ENCODE results near the gene SPOCK1. TPM values are rescaled to one million over a fixed set of nuclear protein-coding genes. Genes with fewer than 3 reads are reported as not detected.

The SPOCK1 gene
- total and polyA plus RNA-seq, 2 of the 13 experiments (the other 11 are each of a cell fraction or from before 2014, with no cell fraction given), result 0.18 to 0.29 TPM

DNA sequence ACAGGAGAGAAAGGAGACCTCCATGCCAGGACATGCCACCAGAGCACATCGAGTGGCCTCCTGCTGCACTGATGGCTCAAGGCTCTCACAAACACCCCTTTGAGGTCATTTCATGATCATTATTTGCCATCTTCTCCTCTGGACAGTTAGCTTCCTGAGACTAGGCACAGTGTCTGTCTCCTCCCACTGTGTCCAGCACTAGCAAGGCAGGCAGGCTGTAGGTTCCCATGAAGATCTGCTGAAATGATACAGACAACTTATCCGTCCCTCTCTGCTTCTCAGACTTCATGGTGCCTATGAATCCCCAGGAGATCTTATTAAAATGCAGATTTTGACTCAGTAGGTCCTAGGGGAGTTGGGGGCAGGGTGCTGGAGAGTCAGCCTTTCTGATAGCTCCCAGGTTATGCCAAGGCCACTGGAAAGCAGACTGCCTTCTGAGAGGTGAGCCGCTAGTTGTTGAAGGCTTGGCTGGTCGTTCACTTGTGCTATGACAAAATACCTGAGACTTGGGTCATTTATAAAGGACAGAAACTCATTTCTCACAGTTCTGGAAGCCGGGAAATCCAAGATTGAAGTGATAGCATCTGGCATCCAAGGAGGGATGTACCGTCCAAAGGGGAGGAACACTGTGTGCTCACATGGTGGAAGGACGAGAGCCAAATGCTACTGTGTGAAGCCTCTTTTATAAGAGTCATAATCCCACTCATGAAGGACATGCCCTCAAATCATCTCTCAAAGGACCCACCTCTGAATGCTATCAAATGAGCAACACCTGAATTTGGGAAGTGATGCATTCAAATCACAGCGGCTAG lies 183.4 kb downstream of the SPOCK1 start:
- FAIRE-seq, result no peak
- Histone ChIP-seq H3K36me3 (replicated peaks in 1 of 2; ENCODE audit: control insufficient read depth in 1 of 2, insufficient read depth in 2 of 2, low read length in 2 of 2) (no peaks in the 10 kb centered on the region), H3K9me3 (ENCODE audit: low read length) (no peaks in the 10 kb centered on the region), H3K4me1 (ENCODE audit: insufficient read depth, low read length) (no peaks in the 10 kb centered on the region), H3K9ac (ENCODE audit: insufficient read depth, low read depth, low read length) (no peak overlapping the region), H3K4me2 (ENCODE audit: low read depth, low read length) (no peak overlapping the region), H3K4me3 (replicated peaks in 1 of 3; ENCODE audit: insufficient read depth in 1 of 3, low read depth in 2 of 3, low read length in 3 of 3) (no peak overlapping the region), H4K20me1 (ENCODE audit: insufficient read depth, low read length) (no peaks in the 10 kb centered on the region), H3K27me3 (ENCODE audit: control insufficient read depth in 1 of 2, insufficient read depth in 2 of 2, low read length in 2 of 2) (0 out of 5 replicates have a peak, but pooled peaks cover 0 to 4% of the 10 kb centered on the region in 2 experiments), H3K79me2 (ENCODE audit: insufficient read depth, low read length) (no peaks in the 10 kb centered on the region), H3K27ac (ENCODE audit: extremely low read length, insufficient read depth, low read length) (no peak overlapping the region), H2AFZ (ENCODE audit: low read length) (no peak overlapping the region)
- POLR2A ChIA-PET, result no interaction called here
- CTCF ChIA-PET (ENCODE audit: low intra/inter-chr PET ratio, low total read pairs), result no interaction called here
- no peak for TF ChIP-seq NFE2 (CRISPR knock-in tag; IDR thresholded peaks at IDR 0.05)
- in situ Hi-C loops (cut with HindIII; ENCODE audit: extremely low pct_ligation_motif_present, low pct_unique_long_range_greater_than_20kb) (loop anchor here (10.0 kb wide), 1 partner anchor 179 kb away; the partner anchor contains the start of gene SPOCK1), intact Hi-C loops (cut with micrococcal nuclease; ENCODE audit: unreplicated experiment) (no loop called here)
- BruUV-seq (replicated peaks), result no TSS peak
- ATAC-seq, result no peak
- 16% methylated on average over 8 of the region's 8 CpGs for WGBS (ENCODE audit: low lambda C conversion rate)
- no peak for DNase-seq (ENCODE audit: low spot score)

DNA sequence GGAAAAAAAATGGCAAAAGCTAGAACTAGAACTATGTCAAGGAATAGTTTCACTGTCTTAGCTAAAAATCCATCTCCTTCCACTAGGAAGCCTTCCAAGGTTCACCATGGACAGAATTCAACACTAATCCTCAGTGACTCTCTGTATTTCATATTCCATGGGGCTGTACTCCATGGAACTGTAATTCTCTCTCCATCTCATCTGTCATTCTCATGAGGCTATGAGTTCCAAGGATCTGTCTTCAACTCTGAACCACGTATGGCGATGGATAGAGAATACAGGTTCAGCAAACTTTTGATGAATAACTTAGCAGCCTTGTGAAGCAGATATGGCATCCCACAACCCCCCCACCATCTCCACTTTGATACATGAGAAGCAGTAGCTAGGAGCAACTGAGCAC lies 184.0 kb downstream of the SPOCK1 start:
- no TSS peak for BruUV-seq (replicated peaks)
- CTCF ChIA-PET (ENCODE audit: low intra/inter-chr PET ratio, low total read pairs), result no interaction called here

More for the DNA sequence above, 184.0 kb downstream of the SPOCK1 start:
- FAIRE-seq (no peak), ATAC-seq (no peak), DNase-seq (ENCODE audit: low spot score) (no peak)
- no peak overlapping the region for H3K27ac ChIP-seq (ENCODE audit: extremely low read length, insufficient read depth, low read length)
- 0 out of 5 replicates have a peak, but pooled peaks cover 0 to 4% of the 10 kb centered on the region in 2 experiments for H3K27me3 ChIP-seq (ENCODE audit: control insufficient read depth in 1 of 2, insufficient read depth in 2 of 2, low read length in 2 of 2)
- no peak for TF ChIP-seq KDM6A (CRISPR knock-in tag; IDR thresholded peaks at IDR 0.05; ENCODE audit: low read depth)
- intact Hi-C loops (cut with micrococcal nuclease; ENCODE audit: unreplicated experiment) (no loop called here), in situ Hi-C loops (cut with HindIII; ENCODE audit: extremely low pct_ligation_motif_present, low pct_unique_long_range_greater_than_20kb) (loop anchor here (10.0 kb wide), 1 partner anchor 180 kb away; the partner anchor contains the start of gene SPOCK1)
- no peaks in the 10 kb centered on the region for H3K79me2 ChIP-seq (ENCODE audit: insufficient read depth, low read length)
- no peak overlapping the region for H3K4me3 ChIP-seq (replicated peaks in 1 of 3; ENCODE audit: insufficient read depth in 1 of 3, low read depth in 2 of 3, low read length in 3 of 3)
- no peaks in the 10 kb centered on the region for H4K20me1 ChIP-seq (ENCODE audit: insufficient read depth, low read length)
- no peaks in the 10 kb centered on the region for H3K9me3 ChIP-seq (ENCODE audit: low read length)
- no peak overlapping the region for H3K9ac ChIP-seq (ENCODE audit: insufficient read depth, low read depth, low read length)
- WGBS (ENCODE audit: low lambda C conversion rate), result 43% methylated on average over 2 of the region's 2 CpGs
- no peak overlapping the region for H2AFZ ChIP-seq (ENCODE audit: low read length)
- H3K36me3 ChIP-seq (replicated peaks in 1 of 2; ENCODE audit: control insufficient read depth in 1 of 2, insufficient read depth in 2 of 2, low read length in 2 of 2), result no peaks in the 10 kb centered on the region
- H3K4me2 ChIP-seq (ENCODE audit: low read depth, low read length), result no peak overlapping the region
- H3K4me1 ChIP-seq (ENCODE audit: insufficient read depth, low read length), result no peaks in the 10 kb centered on the region
- POLR2A ChIA-PET, result no interaction called here
